ENCODE data around the gene OAS2.
"Not testable (repeated sequence)": the region's sequence is repeated elsewhere in the genome, so short reads cannot be mapped to it uniquely, and the experiment has no call there.

Gene OAS2

DNA sequence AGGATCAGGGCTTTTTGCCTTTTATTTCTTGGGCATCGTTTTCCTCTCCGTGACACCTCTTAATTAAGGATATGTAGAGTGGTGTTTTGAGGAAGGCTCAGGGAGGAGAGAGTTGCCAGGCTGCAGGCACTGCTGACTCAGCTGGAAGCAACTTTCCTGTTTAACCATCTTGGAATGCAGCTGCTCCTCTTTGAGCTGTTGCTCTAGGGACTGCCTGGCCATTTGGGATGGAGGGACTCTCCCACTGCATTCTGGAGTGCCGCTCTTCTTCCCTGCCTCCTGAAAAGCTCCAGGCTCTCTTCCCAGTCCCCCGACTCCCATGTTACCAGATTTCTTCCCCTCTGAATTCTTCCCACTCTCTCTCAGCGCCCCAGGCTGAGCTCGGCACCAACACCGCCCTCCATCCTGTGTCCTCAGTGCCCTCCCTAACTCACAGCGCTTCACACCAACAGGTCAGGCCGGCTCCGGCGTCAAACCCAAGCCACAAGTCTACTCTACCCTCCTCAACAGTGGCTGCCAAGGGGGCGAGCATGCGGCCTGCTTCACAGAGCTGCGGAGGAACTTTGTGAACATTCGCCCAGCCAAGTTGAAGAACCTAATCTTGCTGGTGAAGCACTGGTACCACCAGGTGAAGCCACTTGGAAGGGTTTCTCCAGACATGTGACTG lies 34.2 kb upstream of the OAS2 start:
- peaks cover 15% of the 10 kb centered on the region for H3K4me1 Mint-ChIP-seq (ENCODE audit: low read depth)
- H3K27me3 Mint-ChIP-seq = no peaks in the 10 kb centered on the region
- peaks cover 17% of the 10 kb centered on the region for H3K36me3 Mint-ChIP-seq
- H3K27ac Mint-ChIP-seq = no peak overlapping the region
- H3K9me3 Mint-ChIP-seq (ENCODE audit: low read depth) = no peaks in the 10 kb centered on the region
- no peak overlapping the region for H3K4me3 Mint-ChIP-seq

DNA sequence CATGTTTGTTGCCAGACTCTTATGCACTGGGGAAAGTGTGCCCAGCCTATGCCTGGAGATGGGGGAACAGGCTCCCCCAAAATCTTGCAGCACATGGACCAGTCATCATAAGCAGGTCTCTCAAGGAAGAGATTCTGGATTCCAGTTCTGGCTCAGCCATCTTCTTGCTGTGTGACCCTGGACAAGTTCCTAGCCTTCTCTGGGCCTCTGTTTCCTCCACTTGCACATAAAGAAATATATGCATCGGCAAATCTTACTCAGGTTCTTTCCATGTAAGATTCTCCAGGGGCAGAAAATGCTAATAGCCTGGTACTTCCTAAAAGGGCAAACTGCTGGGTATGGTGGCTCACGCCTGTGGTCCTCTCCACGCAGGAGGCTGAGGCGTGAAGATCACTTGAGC lies 32.8 kb upstream of the OAS2 start:
- H3K27me3 Mint-ChIP-seq = no peaks in the 10 kb centered on the region
- H3K4me1 Mint-ChIP-seq (ENCODE audit: low read depth) = peaks cover 2% of the 10 kb centered on the region
- no peak overlapping the region for H3K27ac Mint-ChIP-seq
- H3K4me3 Mint-ChIP-seq = no peak overlapping the region
- H3K9me3 Mint-ChIP-seq (ENCODE audit: low read depth) = no peaks in the 10 kb centered on the region
- H3K36me3 Mint-ChIP-seq = peaks cover 19% of the 10 kb centered on the region

DNA sequence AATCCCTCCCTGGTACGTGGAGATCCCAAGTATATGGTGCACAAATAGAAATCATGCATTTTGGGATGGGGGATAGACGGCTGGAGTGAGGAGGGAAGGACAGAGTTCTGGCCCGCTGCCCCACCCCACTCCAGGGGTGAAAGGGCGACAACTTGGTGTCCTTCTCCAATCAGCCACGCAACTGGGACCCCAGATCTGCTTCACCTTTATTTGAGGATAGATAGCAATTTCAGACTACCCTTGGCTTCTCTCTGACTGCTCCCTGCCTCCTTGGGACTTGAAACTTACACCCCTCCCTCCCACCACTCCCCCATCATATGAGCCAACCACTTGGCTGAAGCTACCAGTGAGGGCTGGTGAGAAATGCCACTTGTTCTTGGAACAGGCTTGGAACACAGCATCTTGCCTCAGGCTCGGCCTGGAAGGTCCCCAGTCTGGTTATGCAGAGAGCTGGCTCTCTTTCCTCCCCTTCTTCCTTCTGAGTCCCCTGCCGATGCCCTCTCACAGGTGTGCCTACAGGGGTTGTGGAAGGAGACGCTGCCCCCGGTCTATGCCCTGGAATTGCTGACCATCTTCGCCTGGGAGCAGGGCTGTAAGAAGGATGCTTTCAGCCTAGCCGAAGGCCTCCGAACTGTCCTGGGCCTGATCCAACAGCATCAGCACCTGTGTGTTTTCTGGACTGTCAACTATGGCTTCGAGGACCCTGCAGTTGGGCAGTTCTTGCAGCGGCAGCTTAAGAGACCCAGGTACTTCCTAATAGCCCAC lies 31.9 kb upstream of the OAS2 start:
- peaks cover 25% of the 10 kb centered on the region for H3K36me3 Mint-ChIP-seq
- no peak overlapping the region for H3K27ac Mint-ChIP-seq
- no peaks in the 10 kb centered on the region for H3K27me3 Mint-ChIP-seq
- no peak overlapping the region for H3K4me3 Mint-ChIP-seq
- H3K4me1 Mint-ChIP-seq (ENCODE audit: low read depth) = peaks cover 1% of the 10 kb centered on the region
- H3K9me3 Mint-ChIP-seq (ENCODE audit: low read depth) = no peaks in the 10 kb centered on the region

DNA sequence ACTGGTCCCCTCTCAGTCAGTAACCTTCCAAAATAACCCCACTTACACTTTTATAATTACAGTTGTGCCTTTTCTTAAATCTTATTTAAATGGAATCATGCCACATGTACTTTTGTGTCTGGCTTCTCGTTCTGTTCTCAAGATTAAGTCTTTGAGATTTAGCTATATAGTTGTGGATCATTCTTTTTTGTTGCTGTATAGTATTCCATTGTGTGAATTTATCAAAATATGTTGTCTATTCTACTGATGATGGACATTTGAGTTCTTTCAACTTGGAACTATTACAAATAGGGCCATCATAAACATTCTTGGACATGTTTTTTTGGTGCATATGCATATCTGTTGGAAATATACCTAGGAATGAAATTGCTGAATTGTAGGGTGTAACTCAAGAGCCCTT lies 31.0 kb upstream of the OAS2 start:
- Mint-ChIP-seq H3K4me1 (ENCODE audit: low read depth) (no peaks in the 10 kb centered on the region), H3K27ac (no peak overlapping the region), H3K27me3 (no peaks in the 10 kb centered on the region), H3K4me3 (no peak overlapping the region), H3K36me3 (peaks cover 31% of the 10 kb centered on the region), H3K9me3 (ENCODE audit: low read depth) (peaks cover 4% of the 10 kb centered on the region)

DNA sequence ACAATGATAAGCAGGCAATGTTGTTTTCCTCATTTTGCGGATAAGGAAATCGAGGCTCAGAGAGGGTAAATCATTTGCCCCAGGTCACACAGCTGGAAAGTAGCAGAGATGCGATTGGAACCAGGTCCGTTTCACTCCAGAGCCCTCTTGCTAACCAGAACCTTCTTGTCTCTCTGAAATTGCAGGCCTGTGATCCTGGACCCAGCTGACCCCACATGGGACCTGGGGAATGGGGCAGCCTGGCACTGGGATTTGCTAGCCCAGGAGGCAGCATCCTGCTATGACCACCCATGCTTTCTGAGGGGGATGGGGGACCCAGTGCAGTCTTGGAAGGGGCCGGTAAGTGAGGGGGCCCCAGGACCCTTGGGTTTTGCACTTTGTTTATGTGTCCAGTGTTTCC lies 30.6 kb upstream of the OAS2 start:
- peaks cover 35% of the 10 kb centered on the region for H3K36me3 Mint-ChIP-seq
- H3K4me1 Mint-ChIP-seq (ENCODE audit: low read depth) = no peaks in the 10 kb centered on the region
- H3K27ac Mint-ChIP-seq = no peak overlapping the region
- no peaks in the 10 kb centered on the region for H3K27me3 Mint-ChIP-seq
- H3K4me3 Mint-ChIP-seq = no peak overlapping the region
- H3K9me3 Mint-ChIP-seq (ENCODE audit: low read depth) = peaks cover 8% of the 10 kb centered on the region

DNA sequence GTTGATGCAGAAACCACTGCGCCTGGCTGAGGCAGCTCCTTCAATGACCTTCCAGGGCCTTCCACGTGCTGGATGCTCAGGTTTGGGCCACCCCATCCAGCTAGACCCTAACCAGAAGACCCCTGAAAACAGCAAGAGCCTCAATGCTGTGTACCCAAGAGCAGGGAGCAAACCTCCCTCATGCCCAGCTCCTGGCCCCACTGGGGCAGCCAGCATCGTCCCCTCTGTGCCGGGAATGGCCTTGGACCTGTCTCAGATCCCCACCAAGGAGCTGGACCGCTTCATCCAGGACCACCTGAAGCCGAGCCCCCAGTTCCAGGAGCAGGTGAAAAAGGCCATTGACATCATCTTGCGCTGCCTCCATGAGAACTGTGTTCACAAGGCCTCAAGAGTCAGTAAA lies 29.5 kb upstream of the OAS2 start:
- H3K9me3 Mint-ChIP-seq (ENCODE audit: low read depth) = peaks cover 8% of the 10 kb centered on the region
- H3K27me3 Mint-ChIP-seq = no peaks in the 10 kb centered on the region
- no peak overlapping the region for H3K27ac Mint-ChIP-seq
- H3K4me3 Mint-ChIP-seq = no peak overlapping the region
- no peaks in the 10 kb centered on the region for H3K4me1 Mint-ChIP-seq (ENCODE audit: low read depth)
- peaks cover 38% of the 10 kb centered on the region for H3K36me3 Mint-ChIP-seq

DNA sequence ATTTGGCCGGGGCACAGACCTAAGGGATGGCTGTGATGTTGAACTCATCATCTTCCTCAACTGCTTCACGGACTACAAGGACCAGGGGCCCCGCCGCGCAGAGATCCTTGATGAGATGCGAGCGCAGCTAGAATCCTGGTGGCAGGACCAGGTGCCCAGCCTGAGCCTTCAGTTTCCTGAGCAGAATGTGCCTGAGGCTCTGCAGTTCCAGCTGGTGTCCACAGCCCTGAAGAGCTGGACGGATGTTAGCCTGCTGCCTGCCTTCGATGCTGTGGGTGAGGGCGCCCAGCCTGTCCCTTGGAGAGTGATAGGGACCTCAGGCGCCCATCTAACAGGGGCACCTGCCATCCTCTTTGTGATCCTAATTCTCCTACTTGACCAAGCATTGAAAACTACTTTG lies 27.6 kb upstream of the OAS2 start:
- H3K9me3 Mint-ChIP-seq (ENCODE audit: low read depth) = peaks cover 8% of the 10 kb centered on the region
- no peak overlapping the region for H3K4me3 Mint-ChIP-seq
- no peak overlapping the region for H3K27ac Mint-ChIP-seq
- H3K36me3 Mint-ChIP-seq = peaks cover 40% of the 10 kb centered on the region
- H3K4me1 Mint-ChIP-seq (ENCODE audit: low read depth) = peaks cover 4% of the 10 kb centered on the region
- H3K27me3 Mint-ChIP-seq = no peaks in the 10 kb centered on the region

DNA sequence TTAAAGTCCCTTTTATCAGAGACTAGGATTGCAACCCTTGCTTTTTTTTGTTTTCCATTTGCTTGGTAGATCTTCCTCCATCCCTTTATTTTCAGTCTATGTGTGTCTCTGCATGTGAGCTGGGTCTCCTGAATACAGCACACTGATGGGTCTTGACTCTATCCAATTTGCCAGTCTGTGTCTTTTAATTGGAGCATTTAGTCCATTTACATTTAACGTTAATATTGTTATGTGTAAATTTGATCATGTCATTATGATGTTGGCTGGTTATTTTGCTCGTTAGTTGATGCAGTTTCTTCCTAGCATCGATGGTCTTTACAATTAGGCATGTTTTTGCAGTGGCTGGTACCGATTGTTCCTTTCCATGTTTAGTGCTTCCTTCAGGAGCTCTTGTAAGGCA lies 21.2 kb upstream of the OAS2 start:
- H3K27me3 Mint-ChIP-seq, H3K4me3 Mint-ChIP-seq, H3K27ac Mint-ChIP-seq: not testable (repeated sequence)
- H3K36me3 Mint-ChIP-seq = peaks cover 58% of the 10 kb centered on the region
- peaks cover 11% of the 10 kb centered on the region for H3K9me3 Mint-ChIP-seq (ENCODE audit: low read depth)
- peaks cover 15% of the 10 kb centered on the region for H3K4me1 Mint-ChIP-seq (ENCODE audit: low read depth)

DNA sequence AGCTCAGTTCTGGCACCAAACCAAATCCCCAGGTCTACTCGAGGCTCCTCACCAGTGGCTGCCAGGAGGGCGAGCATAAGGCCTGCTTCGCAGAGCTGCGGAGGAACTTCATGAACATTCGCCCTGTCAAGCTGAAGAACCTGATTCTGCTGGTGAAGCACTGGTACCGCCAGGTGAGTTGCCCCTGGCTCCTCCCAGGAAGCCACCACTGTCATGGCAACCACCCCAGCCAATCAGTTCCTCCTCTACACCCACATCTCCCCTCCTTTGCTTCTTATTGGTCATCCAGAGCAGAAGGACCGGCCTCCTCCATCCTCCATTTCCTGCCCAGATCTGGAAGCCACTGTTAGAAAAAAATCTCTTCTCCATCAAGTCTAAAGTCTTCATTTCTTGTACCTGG lies 17.2 kb upstream of the OAS2 start:
- H3K4me3 Mint-ChIP-seq = no peak overlapping the region
- H3K36me3 Mint-ChIP-seq = peaks cover 43% of the 10 kb centered on the region
- H3K4me1 Mint-ChIP-seq (ENCODE audit: low read depth) = peaks cover 10% of the 10 kb centered on the region
- peaks cover 6% of the 10 kb centered on the region for H3K9me3 Mint-ChIP-seq (ENCODE audit: low read depth)
- no peaks in the 10 kb centered on the region for H3K27me3 Mint-ChIP-seq
- no peak overlapping the region for H3K27ac Mint-ChIP-seq

DNA sequence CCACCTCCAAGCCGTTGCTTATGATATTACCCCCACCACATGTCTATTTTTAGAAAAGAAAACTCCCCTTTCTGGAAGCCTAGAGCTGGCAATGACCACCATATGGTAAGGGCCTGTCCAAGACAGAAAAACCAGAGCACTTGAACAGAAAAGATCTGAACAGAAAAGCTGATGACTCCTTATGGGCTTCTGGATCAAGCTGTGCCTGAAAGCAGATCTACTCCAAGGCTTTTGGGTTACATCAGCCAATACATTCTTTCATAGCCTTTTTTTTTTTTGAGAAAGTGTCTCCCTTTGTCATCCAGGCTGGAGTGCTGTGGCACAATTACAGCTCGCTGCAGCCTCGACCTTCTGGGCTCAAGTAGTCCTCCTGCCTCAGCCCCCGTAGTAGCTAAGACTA lies 16.8 kb upstream of the OAS2 start:
- peaks cover 7% of the 10 kb centered on the region for H3K4me1 Mint-ChIP-seq (ENCODE audit: low read depth)
- peaks cover 42% of the 10 kb centered on the region for H3K36me3 Mint-ChIP-seq
- H3K27ac Mint-ChIP-seq = no peak overlapping the region
- H3K27me3 Mint-ChIP-seq = no peaks in the 10 kb centered on the region
- H3K9me3 Mint-ChIP-seq (ENCODE audit: low read depth) = peaks cover 6% of the 10 kb centered on the region
- H3K4me3 Mint-ChIP-seq = no peak overlapping the region

DNA sequence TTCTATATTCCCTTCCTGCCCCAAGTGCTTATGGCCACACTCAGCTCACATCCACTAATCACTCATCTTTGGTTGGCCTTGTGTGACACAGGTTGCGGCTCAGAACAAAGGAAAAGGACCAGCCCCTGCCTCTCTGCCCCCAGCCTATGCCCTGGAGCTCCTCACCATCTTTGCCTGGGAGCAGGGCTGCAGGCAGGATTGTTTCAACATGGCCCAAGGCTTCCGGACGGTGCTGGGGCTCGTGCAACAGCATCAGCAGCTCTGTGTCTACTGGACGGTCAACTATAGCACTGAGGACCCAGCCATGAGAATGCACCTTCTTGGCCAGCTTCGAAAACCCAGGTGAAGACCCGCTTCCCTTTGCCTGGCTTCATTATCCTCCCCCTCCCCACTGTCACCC lies 15.8 kb upstream of the OAS2 start:
- Mint-ChIP-seq H3K27ac (no peak overlapping the region), H3K36me3 (peaks cover 33% of the 10 kb centered on the region), H3K27me3 (no peaks in the 10 kb centered on the region), H3K9me3 (ENCODE audit: low read depth) (peaks cover 6% of the 10 kb centered on the region), H3K4me3 (no peak overlapping the region), H3K4me1 (ENCODE audit: low read depth) (peaks cover 7% of the 10 kb centered on the region)

DNA sequence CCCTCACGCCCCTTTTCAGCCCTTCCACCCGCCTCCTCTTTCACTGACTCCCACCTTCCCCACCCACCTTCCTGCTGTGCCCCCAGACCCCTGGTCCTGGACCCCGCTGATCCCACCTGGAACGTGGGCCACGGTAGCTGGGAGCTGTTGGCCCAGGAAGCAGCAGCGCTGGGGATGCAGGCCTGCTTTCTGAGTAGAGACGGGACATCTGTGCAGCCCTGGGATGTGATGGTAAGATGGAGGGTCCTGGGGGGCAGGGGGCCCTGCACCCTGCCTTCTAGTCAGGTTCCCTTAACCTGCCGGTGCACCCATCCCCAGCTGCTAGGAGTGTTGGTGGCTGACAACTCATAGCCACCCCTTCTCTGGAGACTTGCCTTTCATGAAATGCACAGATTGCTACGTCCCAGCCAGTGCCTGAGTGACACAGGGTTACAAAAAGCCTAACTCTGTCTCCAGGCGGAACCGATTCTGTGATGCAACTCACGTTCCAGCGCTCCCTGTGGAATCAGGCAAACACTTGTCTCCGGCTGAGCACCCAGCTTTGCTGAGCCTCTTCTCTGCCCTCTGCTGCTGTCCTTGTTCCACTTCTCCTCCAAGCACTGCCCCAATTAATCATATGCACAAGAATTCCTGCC lies 15.0 kb upstream of the OAS2 start:
- H3K36me3 Mint-ChIP-seq = peaks cover 29% of the 10 kb centered on the region
- peaks cover 7% of the 10 kb centered on the region for H3K4me1 Mint-ChIP-seq (ENCODE audit: low read depth)
- H3K9me3 Mint-ChIP-seq (ENCODE audit: low read depth) = peaks cover 6% of the 10 kb centered on the region
- H3K27ac Mint-ChIP-seq = no peak overlapping the region
- no peak overlapping the region for H3K4me3 Mint-ChIP-seq
- H3K27me3 Mint-ChIP-seq = no peaks in the 10 kb centered on the region

DNA sequence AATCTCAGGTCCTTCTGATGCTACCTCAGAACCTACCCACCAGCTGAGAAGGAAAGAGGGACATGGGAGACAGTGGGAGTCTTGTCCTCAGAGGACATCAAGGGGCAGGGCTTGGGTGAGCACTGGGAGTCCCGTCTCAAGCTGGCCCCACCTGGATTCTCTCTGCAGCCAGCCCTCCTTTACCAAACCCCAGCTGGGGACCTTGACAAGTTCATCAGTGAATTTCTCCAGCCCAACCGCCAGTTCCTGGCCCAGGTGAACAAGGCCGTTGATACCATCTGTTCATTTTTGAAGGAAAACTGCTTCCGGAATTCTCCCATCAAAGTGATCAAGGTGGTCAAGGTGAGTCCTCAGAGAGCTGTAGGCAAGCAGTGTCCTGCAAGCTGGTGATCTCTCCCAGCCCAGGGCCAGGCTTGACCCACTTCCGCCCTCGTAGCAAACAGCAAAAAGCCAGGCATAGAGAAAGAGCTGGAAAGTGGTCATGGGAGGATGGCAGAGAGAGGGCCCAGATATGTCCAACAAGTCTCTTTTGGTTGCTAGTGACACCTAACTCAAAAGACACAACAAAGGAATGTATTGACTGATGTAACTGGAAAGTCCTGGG lies 14.2 kb upstream of the OAS2 start:
- peaks cover 29% of the 10 kb centered on the region for H3K36me3 Mint-ChIP-seq
- peaks cover 6% of the 10 kb centered on the region for H3K9me3 Mint-ChIP-seq (ENCODE audit: low read depth)
- no peak overlapping the region for H3K4me3 Mint-ChIP-seq

DNA sequence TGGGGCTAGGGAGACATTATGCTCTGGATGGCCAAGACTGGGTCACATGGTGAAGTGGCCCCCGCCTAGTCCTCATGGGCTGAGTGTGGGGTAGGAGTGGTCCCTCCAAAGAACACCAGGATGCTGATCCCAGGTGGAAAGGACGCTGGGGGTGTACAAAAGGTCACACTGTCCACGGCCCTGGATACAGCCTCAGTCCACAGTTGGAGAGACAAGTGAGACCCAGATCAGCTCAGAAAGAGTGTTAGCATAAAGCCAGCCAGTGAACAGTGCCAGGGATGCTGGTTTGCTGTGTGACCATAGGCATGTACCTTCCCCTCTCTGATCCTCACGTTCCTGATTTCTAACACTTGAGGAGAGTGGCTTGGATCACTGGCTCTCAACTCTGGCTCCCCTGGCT lies 13.4 kb upstream of the OAS2 start:
- Mint-ChIP-seq H3K27ac (no peak overlapping the region), H3K4me1 (ENCODE audit: low read depth) (peaks cover under 1% of the 10 kb centered on the region), H3K4me3 (no peak overlapping the region), H3K36me3 (peaks cover 28% of the 10 kb centered on the region), H3K27me3 (no peaks in the 10 kb centered on the region), H3K9me3 (ENCODE audit: low read depth) (no peaks in the 10 kb centered on the region)

More for the DNA sequence above, 14.2 kb upstream of the OAS2 start:
- no peaks in the 10 kb centered on the region for H3K27me3 Mint-ChIP-seq
- peaks cover 7% of the 10 kb centered on the region for H3K4me1 Mint-ChIP-seq (ENCODE audit: low read depth)
- no peak overlapping the region for H3K27ac Mint-ChIP-seq

DNA sequence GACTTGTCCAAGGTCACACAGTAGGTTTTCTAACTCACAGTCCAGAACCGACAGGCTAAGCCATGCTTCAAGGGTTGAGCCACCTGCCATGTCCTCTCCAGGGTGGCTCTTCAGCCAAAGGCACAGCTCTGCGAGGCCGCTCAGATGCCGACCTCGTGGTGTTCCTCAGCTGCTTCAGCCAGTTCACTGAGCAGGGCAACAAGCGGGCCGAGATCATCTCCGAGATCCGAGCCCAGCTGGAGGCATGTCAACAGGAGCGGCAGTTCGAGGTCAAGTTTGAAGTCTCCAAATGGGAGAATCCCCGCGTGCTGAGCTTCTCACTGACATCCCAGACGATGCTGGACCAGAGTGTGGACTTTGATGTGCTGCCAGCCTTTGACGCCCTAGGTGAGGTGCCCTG lies 12.7 kb upstream of the OAS2 start:
- Mint-ChIP-seq H3K27me3 (no peaks in the 10 kb centered on the region), H3K4me3 (no peak overlapping the region), H3K36me3 (peaks cover 27% of the 10 kb centered on the region), H3K9me3 (ENCODE audit: low read depth) (no peaks in the 10 kb centered on the region), H3K27ac (no peak overlapping the region), H3K4me1 (ENCODE audit: low read depth) (no peaks in the 10 kb centered on the region)
